HEK293T (cell line): ENCODE results near the gene DNAH10.

Experiments
- ARNT ChIP-seq: fragments of 450-650 bp; IDR thresholded peaks from 2 replicates; pipeline ENCODE4 v1.6.1; 2017; ENCODE audit warnings: mild to moderate bottlenecking
- BHLHE40 ChIP-seq: fragments of 450-650 bp; IDR thresholded peaks from 2 replicates; pipeline ENCODE4 v1.6.1; 2016; ENCODE audit warnings: mild to moderate bottlenecking, moderate library complexity, borderline replicate concordance
- CTBP1 ChIP-seq: fragments of 450-650 bp; IDR thresholded peaks from 2 replicates; pipeline ENCODE4 v1.6.1; 2016; ENCODE audit warnings: borderline replicate concordance
- ELF4 ChIP-seq: fragments of 450-650 bp; IDR thresholded peaks from 2 replicates; pipeline ENCODE4 v1.6.1; 2017; ENCODE audit warnings: antibody characterized with exemption
- FOXA1 ChIP-seq: fragments of 450-650 bp; IDR thresholded peaks from 2 replicates; pipeline ENCODE4 v1.6.1; 2016; ENCODE audit warnings: mild to moderate bottlenecking
- FOXK2 ChIP-seq: fragments of 450-650 bp; IDR thresholded peaks from 2 replicates; pipeline ENCODE4 v1.6.1; 2016; ENCODE audit warnings: mild to moderate bottlenecking
- FOXM1 ChIP-seq: fragments of 450-650 bp; IDR thresholded peaks from 2 replicates; pipeline ENCODE4 v1.6.1; 2017; ENCODE audit warnings: mild to moderate bottlenecking, borderline replicate concordance
- HDGF ChIP-seq: fragments of 450-650 bp; IDR thresholded peaks from 2 replicates; pipeline ENCODE4 v1.6.1; 2017; ENCODE audit warnings: antibody characterized with exemption, borderline replicate concordance
- L3MBTL2 ChIP-seq: fragments of 450-650 bp; conservative IDR thresholded peaks from 2 replicates; pipeline ENCODE4 v1.6.1; 2016; ENCODE audit warnings: mild to moderate bottlenecking
- SP1 ChIP-seq: fragments of 450-650 bp; IDR thresholded peaks from 2 replicates; pipeline ENCODE4 v1.6.1; 2017
- SUZ12 ChIP-seq: fragments of 450-650 bp; IDR thresholded peaks from 2 replicates; pipeline ENCODE4 v1.6.1; 2016; ENCODE audit warnings: mild to moderate bottlenecking
- TARDBP ChIP-seq: fragments of 450-650 bp; IDR thresholded peaks from 2 replicates; pipeline ENCODE4 v1.6.1; 2016
- ZNF384 ChIP-seq: fragments of 450-650 bp; IDR thresholded peaks from 2 replicates; pipeline ENCODE4 v1.6.1; 2016

- TF ChIP-seq SUZ12 (no peak), ELF4 (no peak), SP1 (no peak), HDGF (no peak), FOXM1 (no peak), CTBP1 (no peak), ZNF384 (no peak), FOXA1 (no peak), BHLHE40 (no peak), ARNT (no peak), TARDBP (no peak), FOXK2 (no peak), L3MBTL2 (no peak)
Observed at GRCh38 chr12:123933214-123933613, 171.1 kb downstream of the DNAH10 start.
